Urothelium cell line (cell line): ENCODE measurements around the gene SEC23IP.
A peak's percentile ranks its signal among the peaks of the same experiment; 100 is the strongest.
"Not testable (repeated sequence)": the region's sequence is repeated elsewhere in the genome, so short reads cannot be mapped to it uniquely, and the experiment has no call there.

Source experiments
- DNase-seq: peaks from one replicate; pipeline ENCODE4 v3.0.0; 2011; ENCODE audit warnings: low spot score, mixed read lengths
- FAIRE-seq: peaks from 2 replicates; lab custom pipeline; 2011; peaks lifted over from hg19 to GRCh38; lab: Jason Lieb, UNC

Gene SEC23IP

DNA sequence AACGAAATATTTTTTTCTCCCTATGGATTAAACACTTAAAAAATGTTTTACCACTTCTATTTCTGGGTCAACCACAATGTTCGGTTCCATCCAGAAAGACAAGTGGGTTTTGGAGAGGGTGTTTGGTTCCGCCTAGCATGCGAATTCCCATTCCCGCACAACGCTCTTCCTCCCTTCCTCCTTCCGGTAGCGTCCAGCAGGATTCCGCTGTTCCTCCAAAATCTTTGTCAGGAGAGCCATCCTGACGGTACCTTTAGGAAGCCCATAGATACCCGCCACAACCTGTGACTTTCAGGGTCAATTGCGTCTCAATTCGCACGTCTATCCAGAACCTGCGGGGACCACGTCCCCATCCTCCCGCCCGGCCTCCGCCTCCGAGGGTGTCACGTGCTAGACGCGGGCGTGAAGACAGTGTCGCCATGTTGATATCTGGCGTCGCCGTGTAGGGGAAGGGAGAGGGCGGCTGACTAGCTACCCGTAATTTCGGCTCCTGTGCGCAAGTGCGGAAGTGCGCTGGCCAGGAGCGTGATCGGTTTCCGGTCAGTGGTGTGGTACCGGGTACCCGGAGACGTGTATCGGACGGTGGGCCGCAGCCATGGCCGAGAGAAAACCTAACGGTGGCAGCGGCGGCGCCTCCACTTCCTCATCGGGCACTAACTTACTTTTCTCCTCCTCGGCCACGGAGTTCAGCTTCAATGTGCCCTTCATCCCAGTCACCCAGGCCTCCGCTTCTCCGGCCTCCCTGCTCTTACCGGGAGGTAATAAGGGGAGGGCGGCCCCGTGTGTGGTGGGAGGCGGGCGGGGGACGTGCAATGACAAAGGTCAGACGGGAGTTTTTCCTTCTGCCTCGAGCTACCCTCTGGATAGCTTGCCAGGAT, at the start of gene SEC23IP:
SEC23IP (plus strand) TSS at position 543 of the 878 bp plus-strand sequence; CDS start at position 596, 53 bp downstream.
- FAIRE-seq (peak; percentile 97), DNase-seq (peak; percentile 95)

DNA sequence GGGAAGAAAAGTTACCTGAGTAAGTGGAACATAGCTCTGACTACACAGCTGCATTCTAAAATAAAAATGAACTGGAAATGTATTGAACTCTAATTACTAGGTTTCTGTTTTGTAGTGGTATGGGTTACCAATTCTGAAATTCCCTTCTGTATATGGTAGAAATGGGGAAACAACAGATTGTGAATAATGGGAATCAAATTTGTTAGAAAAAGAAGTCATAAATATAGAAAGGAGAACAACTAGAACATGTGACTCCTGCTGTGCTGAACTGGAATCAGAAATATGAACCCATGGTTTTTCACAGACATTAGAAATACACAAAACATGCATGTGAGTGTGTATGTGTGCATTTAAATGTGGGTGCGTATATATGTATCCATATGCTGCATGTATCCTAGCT, 46.9 kb upstream of the SEC23IP start:
- FAIRE-seq (no peak), DNase-seq (no peak)

DNA sequence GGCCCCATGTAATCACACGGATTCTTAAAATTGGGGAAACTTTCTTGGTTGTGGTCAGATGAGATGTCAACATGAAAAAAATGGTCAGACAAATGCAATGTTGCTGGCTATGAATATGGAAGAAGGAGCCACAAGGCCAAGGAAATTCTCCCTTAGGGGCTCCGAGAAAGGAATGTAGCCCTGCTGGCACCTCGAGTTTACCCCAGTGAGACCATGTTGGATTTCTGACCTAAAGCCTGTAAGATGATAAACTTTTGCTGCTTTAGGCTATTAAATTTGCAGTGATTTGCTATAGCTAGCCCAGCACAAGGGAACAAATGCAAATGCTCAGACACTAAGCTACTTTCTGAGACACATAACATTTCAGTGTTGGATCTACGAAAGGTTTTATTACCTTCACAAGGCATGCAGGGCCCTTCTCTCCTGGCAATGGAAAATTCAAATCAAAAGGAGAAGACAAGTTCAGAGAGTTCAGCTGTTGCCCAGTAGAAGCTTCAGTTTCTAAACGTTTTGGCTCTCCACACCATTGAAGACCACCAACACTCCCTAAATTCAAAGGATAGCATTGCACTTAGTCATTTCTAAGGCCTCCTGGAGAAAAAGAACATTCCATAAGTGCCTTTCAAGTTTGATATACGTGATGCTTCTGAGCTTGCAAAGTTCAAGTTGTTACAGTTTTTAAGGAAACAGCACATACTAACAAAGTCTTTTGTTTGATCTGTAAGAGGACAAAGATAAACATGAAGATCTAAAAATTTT, 43.3 kb upstream of the SEC23IP start:
- no peak for FAIRE-seq

DNA sequence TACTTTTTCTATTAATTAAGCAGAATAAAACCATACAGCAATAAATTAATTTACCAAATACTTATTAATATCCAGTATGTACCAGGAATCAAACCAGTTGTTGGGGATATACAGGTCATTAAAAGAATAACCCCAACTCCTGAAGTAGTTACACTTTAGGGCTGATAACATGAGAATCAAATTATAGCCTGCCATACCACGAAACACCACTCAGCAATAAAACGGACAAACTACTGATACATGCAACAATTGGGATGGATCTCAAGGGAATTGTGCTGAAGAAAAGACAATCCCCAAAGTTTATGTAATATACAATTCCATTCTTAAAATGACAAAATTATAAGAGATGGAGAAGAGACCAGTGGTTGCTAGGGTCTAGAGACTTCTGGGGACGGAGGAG, 42.6 kb upstream of the SEC23IP start:
- no peak for FAIRE-seq
- no peak for DNase-seq

More for the DNA sequence above, 43.3 kb upstream of the SEC23IP start:
- peak; percentile 46 for DNase-seq

DNA sequence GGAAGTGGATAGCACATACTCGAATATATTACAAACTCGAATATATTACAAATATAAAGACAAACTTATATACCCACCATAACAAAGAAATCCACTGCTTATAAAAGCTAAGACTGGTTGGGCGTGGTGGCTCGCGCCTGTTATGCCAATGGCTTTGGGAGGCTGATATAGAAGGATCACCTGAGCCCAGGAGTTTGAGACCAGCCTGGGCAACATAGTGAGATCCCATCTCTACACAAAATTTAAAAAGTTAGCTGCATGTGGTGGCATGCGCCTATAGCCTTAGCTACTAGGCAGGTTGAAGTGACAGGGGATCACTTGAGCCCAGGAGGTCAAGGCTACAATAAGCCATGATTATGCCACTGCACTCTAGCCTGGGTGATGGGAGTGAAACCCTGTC, 40.3 kb upstream of the SEC23IP start:
- DNase-seq: no peak
- FAIRE-seq: no peak

DNA sequence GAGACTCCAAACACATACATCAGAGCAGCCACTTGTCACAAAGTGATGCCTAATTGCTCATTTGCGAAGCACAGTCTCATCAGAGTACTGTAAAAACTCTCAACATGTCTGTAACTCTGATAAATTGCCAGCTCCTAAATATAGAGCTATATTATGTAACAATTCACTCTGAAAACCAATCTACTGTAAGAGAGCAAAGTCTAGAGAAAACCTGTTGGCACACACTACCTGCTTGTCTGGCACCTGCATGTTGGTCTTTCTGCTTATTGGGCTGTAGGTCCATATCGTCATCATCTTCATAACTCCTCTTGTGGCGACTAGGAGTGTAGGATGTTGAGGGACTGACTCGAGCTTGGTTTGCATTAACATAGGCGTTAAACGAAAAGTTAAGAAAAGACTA, 39.7 kb upstream of the SEC23IP start:
- no peak for DNase-seq
- FAIRE-seq: no peak

DNA sequence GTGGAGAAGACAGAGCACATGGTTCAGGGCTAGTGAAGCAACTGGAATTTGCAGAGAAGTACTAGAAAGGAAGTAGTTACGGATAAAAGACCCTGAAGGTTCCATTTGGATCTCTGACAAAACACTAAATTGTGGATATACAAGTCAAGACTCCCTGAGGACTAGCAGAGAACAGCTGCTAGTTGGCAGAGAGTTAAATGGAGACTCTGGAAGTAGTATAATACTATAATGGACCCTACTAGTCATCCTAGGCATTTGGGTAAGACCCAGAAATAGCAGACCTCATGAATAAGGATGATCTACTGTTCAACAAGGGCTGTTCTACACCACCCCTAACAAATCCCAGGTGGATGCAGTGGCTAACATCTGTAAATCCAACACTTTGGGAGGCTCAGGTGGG, 39.0 kb upstream of the SEC23IP start:
- FAIRE-seq: no peak
- DNase-seq: no peak

DNA sequence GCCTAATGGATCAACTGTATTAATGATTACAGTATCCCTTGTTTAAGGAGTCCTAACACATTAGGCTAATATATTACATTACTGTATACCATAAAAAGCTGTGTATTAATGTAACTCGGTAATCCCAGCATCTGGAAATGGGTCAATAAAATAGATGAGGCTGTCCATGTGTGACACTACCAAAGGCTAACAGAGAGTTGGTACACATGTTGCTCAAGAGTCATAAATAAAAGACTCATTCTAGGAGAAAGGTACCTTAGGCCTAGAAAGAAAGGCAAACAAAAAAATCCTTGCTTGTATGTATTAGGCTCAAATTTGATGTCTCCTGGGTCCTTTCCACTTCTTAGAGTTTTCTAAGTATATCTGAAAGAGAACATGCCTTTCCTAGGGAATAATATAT, 34.5 kb upstream of the SEC23IP start:
- no peak for FAIRE-seq

DNA sequence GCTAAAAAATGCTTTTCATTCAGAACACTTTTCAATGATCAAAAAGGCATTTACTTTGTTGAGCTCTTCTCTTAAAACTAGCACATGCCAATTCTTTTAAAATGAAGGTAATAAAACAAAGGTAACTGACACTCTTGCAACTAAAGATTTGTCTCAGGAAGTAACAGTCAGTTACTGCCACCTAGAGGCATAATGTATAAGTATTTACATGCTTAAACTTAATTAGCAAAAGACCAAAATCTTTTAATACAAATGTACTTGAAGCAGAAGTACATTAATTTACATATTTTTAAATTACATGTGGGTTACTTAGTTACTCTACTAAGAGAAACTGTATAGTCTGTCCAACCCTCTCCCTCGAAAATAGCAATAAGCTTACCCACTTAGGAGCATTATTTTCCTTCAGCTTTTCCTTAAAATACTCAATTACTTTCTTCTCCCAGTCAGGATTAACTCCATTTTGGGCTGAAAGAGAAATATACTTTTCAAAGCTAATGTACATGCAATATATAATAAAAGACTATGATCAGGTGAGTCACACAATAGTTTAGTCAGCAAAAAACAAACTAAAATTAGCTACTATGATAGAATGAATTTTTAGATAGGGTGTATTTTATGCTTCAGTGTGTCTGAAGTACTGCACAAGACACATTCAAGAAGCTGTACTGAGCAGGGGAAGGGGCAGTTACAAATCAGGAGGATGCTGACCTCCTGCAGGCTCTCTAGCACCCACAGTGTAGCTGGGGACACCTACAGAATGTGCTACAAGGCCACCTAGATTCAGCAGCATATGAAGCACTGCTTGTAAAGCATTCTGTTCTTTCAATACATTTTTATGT, 32.9 kb upstream of the SEC23IP start:
- FAIRE-seq: no peak
- no peak for DNase-seq

More for the DNA sequence above, 34.5 kb upstream of the SEC23IP start:
- no peak for DNase-seq

DNA sequence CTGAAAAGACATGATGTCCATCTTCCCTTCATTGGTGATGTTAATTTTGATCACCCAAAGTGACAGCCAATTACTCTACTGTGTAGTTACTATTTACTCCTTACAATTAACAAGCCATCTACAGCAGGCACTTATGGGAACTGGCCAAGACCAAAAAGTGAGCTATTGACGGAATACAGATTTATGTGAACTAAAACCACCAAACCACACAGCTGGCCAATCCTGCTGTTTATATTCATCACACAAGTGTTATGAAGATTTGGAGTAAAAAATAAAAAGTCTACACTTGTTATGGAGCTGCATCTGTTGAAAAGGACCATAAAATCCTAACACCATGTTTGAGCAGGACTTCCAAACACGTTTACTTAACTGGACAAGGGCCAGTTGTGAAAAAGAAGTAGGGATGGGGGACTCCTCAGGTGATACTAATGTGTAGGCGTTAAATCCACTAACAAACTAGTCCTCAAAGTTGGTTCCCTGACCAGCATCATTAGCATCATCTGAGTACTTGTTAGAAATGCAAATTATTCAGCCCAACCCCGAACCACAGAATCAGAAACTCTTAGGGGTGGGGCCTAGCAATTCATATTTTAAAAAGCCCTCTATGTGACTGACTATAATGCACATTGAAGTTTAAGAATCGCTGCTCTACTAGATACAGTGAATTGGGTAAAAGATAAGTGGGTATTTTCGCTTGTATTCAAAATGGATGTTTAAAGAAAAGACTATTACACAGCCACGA, 31.5 kb upstream of the SEC23IP start:
- FAIRE-seq: no peak
- no peak for DNase-seq

DNA sequence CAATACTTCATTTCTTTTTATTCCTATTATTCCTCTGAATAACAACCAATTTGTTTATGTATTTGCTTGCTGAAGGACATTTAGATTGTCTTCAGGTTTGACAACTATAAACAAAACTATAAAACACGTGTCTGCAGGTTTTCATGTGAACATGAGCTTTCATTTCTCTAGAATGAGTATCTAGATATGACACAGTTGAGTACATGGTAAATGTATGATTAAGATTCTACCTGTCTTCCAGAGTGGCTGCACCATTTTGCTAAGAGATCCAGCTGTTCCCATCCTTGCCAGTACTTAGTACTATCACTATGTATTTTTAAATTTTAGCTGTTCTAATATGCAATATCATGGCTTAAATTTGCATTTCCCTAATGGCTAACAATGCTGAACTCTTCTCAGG, 30.0 kb upstream of the SEC23IP start:
- DNase-seq (no peak), FAIRE-seq (no peak)

DNA sequence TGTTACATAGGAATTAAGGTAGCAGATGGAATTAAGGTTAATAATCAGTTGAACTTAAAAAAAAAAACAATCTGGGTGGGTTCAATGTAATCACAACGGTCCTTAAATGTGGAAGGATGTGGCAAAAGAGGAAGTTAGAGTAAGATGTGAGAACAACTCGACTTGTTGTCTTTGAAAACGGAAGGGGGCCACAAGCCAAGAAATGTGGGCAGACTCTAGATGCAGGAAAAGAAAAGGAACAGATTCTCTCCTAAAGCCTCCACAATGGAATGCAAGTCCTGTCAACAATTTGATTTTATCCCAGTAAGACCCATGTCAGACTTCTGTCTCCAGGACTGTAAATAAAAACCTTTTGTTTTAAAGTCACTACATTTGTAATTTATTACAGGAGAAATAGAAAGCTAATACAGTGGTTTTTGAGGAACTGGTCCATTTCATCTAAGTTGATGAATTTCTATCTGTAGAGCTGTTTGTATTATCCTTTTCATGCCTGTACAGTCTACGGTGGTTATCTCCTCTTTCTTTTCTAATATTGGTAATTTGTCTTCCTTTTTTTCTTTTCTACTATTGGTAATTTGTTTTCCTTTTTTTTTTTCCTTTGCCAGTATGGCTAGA, 28.5 kb upstream of the SEC23IP start:
- DNase-seq (no peak), FAIRE-seq (no peak)

DNA sequence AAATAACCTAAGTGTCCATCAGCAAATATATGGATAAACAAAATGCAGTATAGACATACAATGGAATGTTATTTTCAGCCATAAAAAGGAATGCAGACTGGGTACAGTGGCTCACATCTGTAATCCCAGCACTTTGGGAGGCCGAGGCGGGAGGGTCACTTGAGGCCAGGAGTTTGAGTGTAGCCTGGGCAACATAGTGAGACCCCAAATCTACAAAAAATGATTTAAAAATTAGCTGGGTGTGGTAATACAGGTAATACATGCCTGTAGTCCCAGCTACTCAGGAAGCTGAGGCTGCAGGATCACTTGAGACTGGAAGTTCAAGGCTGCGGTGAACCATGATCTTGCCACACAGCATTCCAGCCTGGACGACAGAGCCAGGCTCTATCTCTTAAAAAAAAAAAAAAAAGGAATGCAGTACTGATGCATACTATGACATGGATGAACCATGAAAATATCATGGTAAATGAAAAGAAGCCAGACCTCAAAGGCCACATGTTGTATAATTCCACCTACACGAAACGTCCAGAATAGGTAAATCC, 26.8 kb upstream of the SEC23IP start:
- DNase-seq (no peak), FAIRE-seq (no peak)

DNA sequence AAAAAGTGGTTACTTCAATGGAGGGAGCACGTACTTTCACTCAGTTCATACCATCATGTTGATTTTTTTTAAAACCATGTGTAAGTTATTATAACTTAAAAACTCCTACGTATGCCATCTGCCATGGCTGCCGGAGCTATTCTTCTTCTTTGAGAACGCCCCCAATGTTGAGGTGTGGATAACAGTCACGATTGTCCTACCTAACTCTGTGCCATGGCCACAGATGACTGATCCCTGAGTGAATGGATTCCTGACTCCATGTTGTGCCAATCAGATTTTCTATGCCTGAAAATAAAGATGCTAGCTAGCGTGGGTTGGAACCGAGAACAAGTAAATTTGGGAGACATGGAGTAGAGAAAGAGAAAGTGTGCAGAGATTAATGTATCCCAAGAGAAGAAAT, 25.2 kb upstream of the SEC23IP start:
- FAIRE-seq: no peak
- no peak for DNase-seq

DNA sequence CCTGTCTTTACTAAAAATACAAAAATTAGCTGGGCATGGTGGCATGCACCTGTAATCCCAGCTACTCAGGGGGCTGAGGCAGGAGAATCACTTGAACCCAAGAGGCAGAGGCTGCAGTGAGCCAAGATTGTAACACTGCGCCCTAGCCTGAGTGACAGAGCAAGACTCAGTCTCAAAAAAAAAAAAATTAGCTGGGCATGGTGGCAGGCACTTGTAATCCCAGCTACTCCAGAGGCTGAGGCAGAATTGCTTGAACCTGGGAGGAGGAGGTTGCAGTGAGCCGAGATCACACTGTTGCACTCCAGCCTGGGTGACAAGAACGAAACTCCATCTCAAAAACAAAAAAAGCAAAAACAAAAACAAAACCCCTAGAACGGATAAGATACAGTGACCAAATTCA, 23.1 kb upstream of the SEC23IP start:
- FAIRE-seq, DNase-seq: not testable (repeated sequence)

DNA sequence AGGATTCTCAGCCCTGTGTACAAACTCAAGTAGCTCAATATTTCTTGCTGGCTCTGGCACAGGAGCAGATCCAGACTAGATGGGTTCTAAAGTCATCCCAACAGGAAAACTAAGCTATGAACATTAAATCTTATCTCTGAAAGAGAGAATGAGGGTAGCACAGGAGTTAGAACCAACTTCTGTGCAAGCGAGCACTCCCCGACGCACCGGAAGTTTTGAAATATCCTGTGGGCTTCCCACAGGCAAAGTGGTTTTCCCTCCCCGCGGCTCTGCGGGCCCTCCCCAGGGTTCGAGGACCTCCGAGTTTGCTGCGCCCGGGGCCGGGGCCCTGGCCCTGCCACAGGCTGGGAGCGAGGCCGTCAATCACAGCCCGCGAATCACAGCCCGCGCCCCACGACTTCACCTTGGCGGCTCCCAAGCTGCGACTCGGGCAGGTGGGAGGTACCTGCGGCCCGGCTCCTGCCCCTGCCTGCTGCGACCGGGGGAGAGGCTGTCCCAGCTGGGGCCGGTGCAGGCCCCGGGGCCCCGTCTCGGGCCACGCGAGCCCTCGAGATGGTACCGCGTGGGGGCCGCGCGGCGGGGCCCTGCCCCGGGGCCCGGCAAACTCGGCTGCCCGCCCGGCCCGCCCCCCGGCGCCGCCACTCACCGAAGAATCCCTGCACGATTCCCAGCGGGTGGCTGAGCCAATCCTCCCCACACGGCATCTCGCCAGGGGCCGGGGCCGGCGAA, 20.5 kb upstream of the SEC23IP start:
- DNase-seq (peak; percentile 41), FAIRE-seq (no peak)

DNA sequence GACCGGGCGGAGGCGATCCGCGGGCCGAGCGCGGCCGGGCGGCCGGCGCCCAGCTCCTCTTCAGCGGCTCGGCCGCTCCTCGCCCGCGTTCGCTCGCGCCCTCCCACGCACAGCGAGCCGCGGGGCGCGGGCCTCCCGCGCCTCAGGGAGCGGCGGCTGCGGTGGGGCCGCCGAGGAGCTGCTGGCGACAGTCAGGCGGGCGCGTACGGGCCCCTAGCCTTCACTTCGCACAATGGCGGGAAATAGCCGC, 20.0 kb upstream of the SEC23IP start, which contains the start of gene MCMBP:
MCMBP (minus strand) TSS at position 234 of the 250 bp plus-strand sequence. CDS start 259 bp downstream, outside the sequence.
- FAIRE-seq (no peak), DNase-seq (no peak)

DNA sequence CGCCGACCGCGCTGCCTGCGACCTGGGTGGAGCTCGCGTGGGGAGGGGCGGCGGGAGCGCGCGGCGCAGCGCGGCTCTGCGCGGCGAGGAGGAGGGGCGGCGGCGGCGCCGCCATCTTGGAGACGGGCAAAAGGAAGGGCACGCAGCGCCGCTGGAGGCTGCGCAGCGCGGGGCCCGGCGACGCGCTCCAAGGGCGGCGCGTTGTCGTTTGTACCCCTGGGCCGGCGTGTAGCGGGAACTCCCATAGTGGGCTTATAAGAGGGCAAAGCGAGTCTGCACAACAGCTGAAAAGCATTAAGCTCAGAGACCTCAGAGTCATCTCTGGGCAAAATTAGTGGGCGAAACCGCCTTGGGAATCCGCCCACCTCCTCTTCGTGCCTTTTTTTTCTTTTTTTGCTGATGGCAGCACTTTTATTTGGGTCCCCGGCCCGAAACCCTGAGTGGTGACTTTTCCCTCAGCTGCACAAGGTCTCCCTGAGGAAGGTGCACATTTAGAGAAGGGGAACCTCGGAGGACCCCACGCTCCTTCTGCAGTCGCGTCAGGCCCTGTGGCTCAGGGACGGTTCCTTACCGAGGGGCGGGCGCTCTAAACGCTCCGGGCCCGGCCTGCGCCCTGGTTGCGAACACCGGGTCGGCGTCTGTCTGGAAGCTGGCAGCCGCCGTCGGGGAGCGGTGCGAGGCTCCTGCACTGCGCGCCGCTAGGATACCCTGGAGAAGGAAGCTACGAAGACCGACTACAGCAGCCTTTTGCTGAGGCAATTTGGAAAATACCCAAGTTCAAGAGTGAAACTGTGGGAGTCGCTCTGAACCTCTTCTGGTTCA, 19.5 kb upstream of the SEC23IP start:
- DNase-seq (peak; percentile 89), FAIRE-seq (peak; percentile 70)
